KOPT-K1 (cell line): ENCODE data around the gene NEU1.
"Not testable (repeated sequence)": the region's sequence is repeated elsewhere in the genome, so short reads cannot be mapped to it uniquely, and the experiment has no call there.

Experiments used
- H3K27ac ChIP-seq: fragments of 200-600 bp; sonication (generic); 2 replicates; pipeline ENCODE4 v1.5.1; 2016; ENCODE audit warnings: antibody characterized with exemption, mild to moderate bottlenecking, low read depth, low read length; ENCODE audit not compliant: poor library complexity, severe bottlenecking
- H3K36me3 ChIP-seq: fragments of 200-600 bp; sonication (generic); 2 replicates; pipeline ENCODE4 v1.5.1; 2017; ENCODE audit warnings: antibody characterized with exemption, mild to moderate bottlenecking, low read length, moderate library complexity; ENCODE audit not compliant: insufficient read depth
- H3K9me3 ChIP-seq: fragments of 200-600 bp; sonication (generic); 2 replicates; pipeline ENCODE4 v1.5.1; 2017; ENCODE audit warnings: antibody characterized with exemption, low read length, mild to moderate bottlenecking; ENCODE audit not compliant: insufficient read depth, poor library complexity, severe bottlenecking

The NEU1 gene

DNA sequence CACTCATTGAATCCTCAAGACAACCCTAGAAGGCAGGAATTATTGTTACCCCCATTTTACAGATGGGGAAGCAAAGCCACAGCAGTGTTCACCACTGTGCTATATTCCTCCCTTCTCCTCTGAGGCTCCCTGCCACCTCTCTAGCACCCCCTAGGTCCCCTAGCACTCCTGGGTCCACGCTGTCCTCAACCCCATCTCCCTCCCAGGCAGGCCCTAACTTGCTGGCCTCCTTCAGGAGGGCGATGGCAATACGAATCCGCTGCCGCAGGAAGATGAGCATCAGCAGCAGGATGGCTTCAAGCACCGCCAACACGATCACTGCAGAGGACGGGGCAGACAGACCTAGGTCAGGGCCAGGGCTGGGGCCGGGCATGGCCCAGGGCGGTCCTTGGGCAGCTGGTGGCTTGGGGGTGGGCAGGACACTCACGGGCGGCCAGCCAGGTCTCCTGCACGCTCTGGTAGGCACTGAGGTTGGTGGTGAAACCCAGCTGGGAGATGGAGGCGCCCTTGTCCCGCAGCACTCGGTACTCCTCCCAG, 7.8 kb upstream of the NEU1 start:
- Histone ChIP-seq H3K36me3 (no peaks in the 10 kb centered on the region), H3K27ac (no peak overlapping the region), H3K9me3 (no peaks in the 10 kb centered on the region)

- H3K27ac ChIP-seq = no peak overlapping the region
- H3K36me3 ChIP-seq = no peaks in the 10 kb centered on the region
- H3K9me3 ChIP-seq = no peaks in the 10 kb centered on the region
These were observed 6.7 kb upstream of the NEU1 start for GRCh38 chr6:31869343-31869742.

DNA sequence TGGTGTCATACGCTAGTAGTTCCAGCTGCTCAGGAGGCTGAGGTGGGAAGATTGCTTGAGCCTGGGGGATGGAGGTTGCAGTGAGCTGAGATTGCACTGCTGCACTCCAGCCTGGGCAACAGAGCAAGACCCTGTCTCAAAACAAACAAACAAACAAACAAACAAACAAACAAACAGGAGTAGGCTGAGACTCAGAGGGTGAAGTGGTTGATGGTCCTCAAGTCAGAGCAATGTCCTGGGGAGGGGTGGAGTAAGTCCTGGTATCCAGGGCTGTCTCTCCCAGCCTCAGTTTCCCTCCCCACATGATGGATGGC, 6.0 kb upstream of the NEU1 start:
- not testable (repeated sequence) for H3K27ac ChIP-seq, H3K36me3 ChIP-seq, H3K9me3 ChIP-seq

- no peak overlapping the region for H3K27ac ChIP-seq
- no peaks in the 10 kb centered on the region for H3K9me3 ChIP-seq
- no peaks in the 10 kb centered on the region for H3K36me3 ChIP-seq
These were observed 2.8 kb upstream of the NEU1 start for GRCh38 chr6:31865205-31866118.

DNA sequence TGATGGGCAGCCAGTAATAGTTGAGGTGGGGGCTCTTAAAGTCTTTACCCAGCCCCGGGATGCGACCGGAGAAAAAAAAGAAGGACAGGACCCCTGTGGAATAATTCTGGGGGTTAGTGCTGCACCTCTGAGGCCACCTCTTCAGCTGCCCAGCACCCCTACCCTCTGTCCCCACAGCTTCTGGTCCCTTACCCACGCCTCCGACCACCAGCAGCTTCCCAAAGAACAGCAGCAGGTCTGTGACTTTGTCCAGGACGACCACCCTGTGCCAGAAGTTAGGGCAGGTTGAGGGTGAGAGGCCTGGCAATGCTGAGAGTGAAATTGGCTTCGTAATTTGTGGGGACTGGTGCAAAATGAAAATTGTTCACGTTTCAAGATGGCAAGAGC, 2.2 kb upstream of the NEU1 start:
- Histone ChIP-seq H3K27ac (no peak overlapping the region), H3K36me3 (peaks cover 5% of the 10 kb centered on the region; the same call in 1 of the 2 replicates), H3K9me3 (no peaks in the 10 kb centered on the region)

GRCh38 chr6:31864123-31864562, 1.5 kb upstream of the NEU1 start:
- peaks cover 12% of the 10 kb centered on the region; the same call in 1 of the 2 replicates for H3K36me3 ChIP-seq
- H3K9me3 ChIP-seq = not testable (repeated sequence)
- H3K27ac ChIP-seq = peak overlapping the region; percentile 63

- peak overlapping the region; percentile 52 for H3K27ac ChIP-seq
- no peaks in the 10 kb centered on the region for H3K9me3 ChIP-seq
- peaks cover 29% of the 10 kb centered on the region for H3K36me3 ChIP-seq
These were observed 690 bp downstream of the NEU1 start for GRCh38 chr6:31861919-31862343.

- Histone ChIP-seq H3K36me3 (peaks cover 30% of the 10 kb centered on the region), H3K27ac (no peak overlapping the region), H3K9me3 (no peaks in the 10 kb centered on the region)
These were observed 1.5 kb downstream of the NEU1 start for GRCh38 chr6:31861150-31861549.

- Histone ChIP-seq H3K9me3 (no peaks in the 10 kb centered on the region), H3K27ac (no peak overlapping the region), H3K36me3 (peaks cover 30% of the 10 kb centered on the region)
These were observed 2.3 kb downstream of the NEU1 start for GRCh38 chr6:31860349-31860748.

DNA sequence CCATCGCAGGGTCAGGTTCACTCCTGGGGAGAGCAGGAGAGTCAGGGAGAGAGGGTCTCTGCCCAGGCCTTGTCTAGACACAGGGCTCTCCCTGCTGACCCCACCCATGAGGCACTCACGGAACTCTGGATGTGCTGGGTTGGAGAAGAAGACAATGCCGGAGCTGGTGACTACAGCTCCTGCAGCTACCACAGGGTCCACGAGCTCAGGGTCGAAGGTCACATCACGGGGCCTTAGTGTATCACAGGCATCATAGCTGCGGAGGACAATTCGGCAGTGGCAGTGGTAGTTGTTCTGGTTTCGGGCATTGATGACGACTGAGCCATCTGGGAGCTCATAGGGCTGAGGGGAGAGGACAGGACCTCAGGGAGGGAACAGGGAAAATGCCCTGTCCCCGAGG, 2.7 kb downstream of the NEU1 start:
- Histone ChIP-seq H3K27ac (no peak overlapping the region), H3K9me3 (no peaks in the 10 kb centered on the region), H3K36me3 (peaks cover 30% of the 10 kb centered on the region)

- no peak overlapping the region for H3K27ac ChIP-seq
- H3K36me3 ChIP-seq = peaks cover 30% of the 10 kb centered on the region
These were observed 3.9 kb downstream of the NEU1 start for GRCh38 chr6:31858707-31859106.

GRCh38 chr6:31857774-31858173, 4.8 kb downstream of the NEU1 start:
- H3K36me3 ChIP-seq = peaks cover 30% of the 10 kb centered on the region
- H3K27ac ChIP-seq, H3K9me3 ChIP-seq: not testable (repeated sequence)

More at GRCh38 chr6:31858707-31859106, 3.9 kb downstream of the NEU1 start:
- H3K9me3 ChIP-seq = no peaks in the 10 kb centered on the region

GRCh38 chr6:31851980-31852718, 10.5 kb downstream of the NEU1 start:
- H3K36me3 ChIP-seq, H3K9me3 ChIP-seq, H3K27ac ChIP-seq: not testable (repeated sequence)

DNA sequence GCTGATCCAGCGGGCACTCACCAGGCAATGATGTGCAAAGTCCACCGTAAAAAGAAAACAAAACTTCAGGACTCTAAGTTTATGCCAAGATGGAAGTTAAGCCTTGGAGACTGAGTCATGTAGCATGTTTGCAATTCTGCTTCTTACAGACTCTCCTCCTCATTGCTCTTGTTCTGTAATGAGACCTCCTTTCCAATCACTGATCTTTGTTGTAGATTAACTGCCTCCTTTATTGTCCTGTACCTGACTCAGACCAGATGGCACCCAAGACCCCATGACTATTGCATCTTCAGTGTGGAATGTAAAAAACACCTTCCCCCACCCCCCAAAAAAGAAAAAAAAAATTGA, 11.2 kb downstream of the NEU1 start:
- no peak overlapping the region for H3K27ac ChIP-seq
- no peaks in the 10 kb centered on the region for H3K9me3 ChIP-seq
- no peaks in the 10 kb centered on the region for H3K36me3 ChIP-seq

DNA sequence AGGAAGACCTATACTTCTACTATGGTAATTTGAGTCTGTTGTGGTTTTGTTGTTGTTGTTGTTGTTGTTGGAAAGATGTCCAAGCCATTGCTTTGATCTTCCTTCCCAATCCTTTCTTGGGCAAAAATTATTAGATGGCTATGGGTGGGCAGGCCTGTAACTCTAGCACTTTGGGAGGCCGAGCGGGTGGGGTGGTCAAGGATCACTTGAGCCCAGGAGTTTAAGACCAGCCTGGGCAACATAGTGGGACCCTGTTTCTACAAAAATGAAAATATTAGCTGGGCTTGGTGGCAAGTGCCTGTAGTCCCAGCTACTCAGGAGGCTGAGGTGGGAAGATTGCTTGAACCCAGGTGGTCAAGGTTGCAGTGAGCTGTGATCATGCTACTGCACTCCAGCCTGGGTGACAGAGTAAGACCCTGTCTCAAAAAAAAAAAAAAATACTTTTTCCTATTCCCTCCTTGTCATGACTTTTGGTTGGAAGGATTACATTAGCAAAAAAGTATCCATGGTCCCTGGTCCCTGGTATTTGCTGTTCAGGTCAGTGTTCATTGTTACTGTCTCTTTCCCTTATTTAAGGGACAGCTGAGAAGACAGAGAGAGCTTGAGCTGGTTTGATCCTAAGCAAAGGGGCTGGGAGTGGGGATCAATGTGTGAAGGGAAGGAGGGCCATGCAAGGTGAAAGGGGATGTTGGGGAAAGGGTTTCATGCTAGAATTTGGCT, 11.7 kb downstream of the NEU1 start:
- H3K27ac ChIP-seq = no peak overlapping the region
- no peaks in the 10 kb centered on the region for H3K9me3 ChIP-seq
- no peaks in the 10 kb centered on the region for H3K36me3 ChIP-seq
